Measurements from ENCODE around the gene DHODH.

DHODH gene

GRCh38 chr16:72015124-72015523, 6.6 kb downstream of the DHODH start:
- H3K4me2 ChIP-seq (ENCODE audit: low read length) = no peak overlapping the region
- peaks cover 3% of the 10 kb centered on the region for H3K36me3 ChIP-seq (ENCODE audit: insufficient read depth, low read length)
- H3K4me1 ChIP-seq (ENCODE audit: control insufficient read depth, insufficient read depth, low read length) = no peaks in the 10 kb centered on the region

GRCh38 chr16:72018470-72018869, 9.9 kb downstream of the DHODH start:
- H3K9ac ChIP-seq (ENCODE audit: low read depth, low read length) = no peak overlapping the region
- H3K27me3 ChIP-seq (ENCODE audit: control insufficient read depth, insufficient read depth, low read length) = no peaks in the 10 kb centered on the region
- H3K9me3 ChIP-seq (replicated peaks; ENCODE audit: low read length) = no peaks in the 10 kb centered on the region
- no peak overlapping the region for H3K4me2 ChIP-seq (ENCODE audit: low read length)
- H3K36me3 ChIP-seq (ENCODE audit: insufficient read depth, low read length) = peaks cover 15% of the 10 kb centered on the region
- no peak overlapping the region for H3K4me3 ChIP-seq (ENCODE audit: low read length)
- H3K4me1 ChIP-seq (ENCODE audit: control insufficient read depth, insufficient read depth, low read length) = no peaks in the 10 kb centered on the region

More at GRCh38 chr16:72015124-72015523, 6.6 kb downstream of the DHODH start:
- Histone ChIP-seq H3K4me3 (ENCODE audit: low read length) (no peak overlapping the region), H3K9me3 (replicated peaks; ENCODE audit: low read length) (no peaks in the 10 kb centered on the region), H3K27me3 (ENCODE audit: control insufficient read depth, insufficient read depth, low read length) (no peaks in the 10 kb centered on the region), H3K9ac (ENCODE audit: low read depth, low read length) (no peak overlapping the region)

GRCh38 chr16:72021043-72021442, 12.5 kb downstream of the DHODH start:
- no peaks in the 10 kb centered on the region for H3K9me3 ChIP-seq (replicated peaks; ENCODE audit: low read length)

GRCh38 chr16:72022127-72022526, 13.6 kb downstream of the DHODH start:
- Histone ChIP-seq H3K4me3 (ENCODE audit: low read length) (no peak overlapping the region), H3K36me3 (ENCODE audit: insufficient read depth, low read length) (peaks cover 18% of the 10 kb centered on the region), H3K4me2 (ENCODE audit: low read length) (no peak overlapping the region), H3K9me3 (replicated peaks; ENCODE audit: low read length) (no peaks in the 10 kb centered on the region), H3K4me1 (ENCODE audit: control insufficient read depth, insufficient read depth, low read length) (no peaks in the 10 kb centered on the region), H3K9ac (ENCODE audit: low read depth, low read length) (no peak overlapping the region), H3K27me3 (ENCODE audit: control insufficient read depth, insufficient read depth, low read length) (no peaks in the 10 kb centered on the region)

More at GRCh38 chr16:72021043-72021442, 12.5 kb downstream of the DHODH start:
- H3K4me3 ChIP-seq (ENCODE audit: low read length) = no peak overlapping the region
- H3K27me3 ChIP-seq (ENCODE audit: control insufficient read depth, insufficient read depth, low read length) = no peaks in the 10 kb centered on the region
- H3K4me2 ChIP-seq (ENCODE audit: low read length) = no peak overlapping the region
- no peaks in the 10 kb centered on the region for H3K4me1 ChIP-seq (ENCODE audit: control insufficient read depth, insufficient read depth, low read length)
- H3K9ac ChIP-seq (ENCODE audit: low read depth, low read length) = no peak overlapping the region
- peaks cover 20% of the 10 kb centered on the region for H3K36me3 ChIP-seq (ENCODE audit: insufficient read depth, low read length)

DNA sequence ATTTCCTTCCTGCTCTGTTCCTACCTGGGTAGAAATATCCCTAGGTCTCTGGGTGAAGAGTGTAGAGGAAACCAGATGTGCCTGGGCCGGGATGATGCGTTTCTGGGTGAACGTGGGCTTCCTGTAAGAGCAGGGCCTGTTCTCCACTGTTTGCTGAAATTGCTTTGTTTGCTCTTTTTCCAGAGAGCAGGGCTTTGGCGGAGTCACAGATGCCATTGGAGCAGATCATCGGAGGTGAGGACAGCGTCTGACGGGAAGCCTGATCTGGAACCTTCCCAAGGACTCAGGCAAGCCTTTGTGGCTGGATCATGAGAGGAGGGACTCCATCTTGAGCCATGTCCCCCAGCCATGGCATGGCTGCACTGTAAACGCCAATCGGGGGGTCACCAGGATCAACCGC, 15.4 kb downstream of the DHODH start:
- H3K4me3 ChIP-seq (ENCODE audit: low read length) = no peak overlapping the region
- no peak overlapping the region for H3K4me2 ChIP-seq (ENCODE audit: low read length)
- no peaks in the 10 kb centered on the region for H3K27me3 ChIP-seq (ENCODE audit: control insufficient read depth, insufficient read depth, low read length)
- no peaks in the 10 kb centered on the region for H3K4me1 ChIP-seq (ENCODE audit: control insufficient read depth, insufficient read depth, low read length)
- H3K9me3 ChIP-seq (replicated peaks; ENCODE audit: low read length) = no peaks in the 10 kb centered on the region
- H3K9ac ChIP-seq (ENCODE audit: low read depth, low read length) = no peak overlapping the region
- peaks cover 18% of the 10 kb centered on the region for H3K36me3 ChIP-seq (ENCODE audit: insufficient read depth, low read length)

- H3K27me3 ChIP-seq (ENCODE audit: control insufficient read depth, insufficient read depth, low read length) = no peaks in the 10 kb centered on the region
- H3K4me3 ChIP-seq (ENCODE audit: low read length) = no peak overlapping the region
- H3K4me1 ChIP-seq (ENCODE audit: control insufficient read depth, insufficient read depth, low read length) = no peaks in the 10 kb centered on the region
- peaks cover 18% of the 10 kb centered on the region for H3K36me3 ChIP-seq (ENCODE audit: insufficient read depth, low read length)
- no peak overlapping the region for H3K4me2 ChIP-seq (ENCODE audit: low read length)
- H3K9me3 ChIP-seq (replicated peaks; ENCODE audit: low read length) = no peaks in the 10 kb centered on the region
- no peak overlapping the region for H3K9ac ChIP-seq (ENCODE audit: low read depth, low read length)
Observed at GRCh38 chr16:72024862-72025382, 16.4 kb downstream of the DHODH start.

- Histone ChIP-seq H3K36me3 (ENCODE audit: insufficient read depth, low read length) (peaks cover 18% of the 10 kb centered on the region), H3K9ac (ENCODE audit: low read depth, low read length) (no peak overlapping the region), H3K4me1 (ENCODE audit: control insufficient read depth, insufficient read depth, low read length) (no peaks in the 10 kb centered on the region), H3K27me3 (ENCODE audit: control insufficient read depth, insufficient read depth, low read length) (no peaks in the 10 kb centered on the region), H3K4me2 (ENCODE audit: low read length) (no peak overlapping the region), H3K4me3 (ENCODE audit: low read length) (no peak overlapping the region), H3K9me3 (replicated peaks; ENCODE audit: low read length) (no peaks in the 10 kb centered on the region)
Observed at GRCh38 chr16:72025404-72026114, 17.0 kb downstream of the DHODH start.

- no peak overlapping the region for H3K4me2 ChIP-seq (ENCODE audit: low read length)
- peaks cover 10% of the 10 kb centered on the region for H3K36me3 ChIP-seq (ENCODE audit: insufficient read depth, low read length)
- no peak overlapping the region for H3K4me3 ChIP-seq (ENCODE audit: low read length)
- no peak overlapping the region for H3K9ac ChIP-seq (ENCODE audit: low read depth, low read length)
- no peaks in the 10 kb centered on the region for H3K4me1 ChIP-seq (ENCODE audit: control insufficient read depth, insufficient read depth, low read length)
- H3K9me3 ChIP-seq (replicated peaks; ENCODE audit: low read length) = no peaks in the 10 kb centered on the region
- no peaks in the 10 kb centered on the region for H3K27me3 ChIP-seq (ENCODE audit: control insufficient read depth, insufficient read depth, low read length)
Observed at GRCh38 chr16:72027669-72028378, 19.3 kb downstream of the DHODH start.

- no peak overlapping the region for H3K9ac ChIP-seq (ENCODE audit: low read depth, low read length)
- H3K36me3 ChIP-seq (ENCODE audit: insufficient read depth, low read length) = no peaks in the 10 kb centered on the region
- H3K27me3 ChIP-seq (ENCODE audit: control insufficient read depth, insufficient read depth, low read length) = no peaks in the 10 kb centered on the region
- H3K4me2 ChIP-seq (ENCODE audit: low read length) = no peak overlapping the region
- H3K9me3 ChIP-seq (replicated peaks; ENCODE audit: low read length) = no peaks in the 10 kb centered on the region
- no peaks in the 10 kb centered on the region for H3K4me1 ChIP-seq (ENCODE audit: control insufficient read depth, insufficient read depth, low read length)
- H3K4me3 ChIP-seq (ENCODE audit: low read length) = no peak overlapping the region
Observed at GRCh38 chr16:72029567-72030271, 21.2 kb downstream of the DHODH start.

- Histone ChIP-seq H3K4me2 (ENCODE audit: low read length) (no peak overlapping the region), H3K36me3 (ENCODE audit: insufficient read depth, low read length) (no peaks in the 10 kb centered on the region), H3K9ac (ENCODE audit: low read depth, low read length) (no peak overlapping the region), H3K4me3 (ENCODE audit: low read length) (no peak overlapping the region), H3K4me1 (ENCODE audit: control insufficient read depth, insufficient read depth, low read length) (no peaks in the 10 kb centered on the region), H3K9me3 (replicated peaks; ENCODE audit: low read length) (no peaks in the 10 kb centered on the region), H3K27me3 (ENCODE audit: control insufficient read depth, insufficient read depth, low read length) (no peaks in the 10 kb centered on the region)
Observed at GRCh38 chr16:72033437-72033836, 24.9 kb downstream of the DHODH start.

DNA sequence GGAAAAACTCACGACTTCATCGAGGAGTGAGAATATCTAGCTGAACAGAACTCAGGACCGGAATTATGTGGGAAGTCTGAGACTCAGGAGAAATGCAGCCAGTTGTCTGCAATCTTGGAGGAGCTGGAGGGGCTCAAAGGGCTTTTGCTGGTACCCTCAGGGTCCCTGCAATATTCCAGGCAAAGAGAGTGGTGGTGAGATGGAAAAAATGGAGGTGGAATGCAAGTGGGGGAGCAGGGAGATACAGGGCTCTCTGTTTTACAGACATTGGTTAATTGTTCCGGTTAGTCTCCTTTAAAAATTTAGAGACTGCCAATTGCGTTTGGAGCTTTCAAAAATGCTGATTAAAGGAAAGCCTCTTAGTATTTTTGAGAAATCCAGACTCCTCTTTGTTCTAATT, 27.6 kb downstream of the DHODH start:
- H3K27me3 ChIP-seq (ENCODE audit: control insufficient read depth, insufficient read depth, low read length) = no peaks in the 10 kb centered on the region
- H3K9ac ChIP-seq (ENCODE audit: low read depth, low read length) = no peak overlapping the region
- H3K9me3 ChIP-seq (replicated peaks; ENCODE audit: low read length) = no peaks in the 10 kb centered on the region
- H3K4me3 ChIP-seq (ENCODE audit: low read length) = no peak overlapping the region
- no peaks in the 10 kb centered on the region for H3K36me3 ChIP-seq (ENCODE audit: insufficient read depth, low read length)
- no peak overlapping the region for H3K4me2 ChIP-seq (ENCODE audit: low read length)
- H3K4me1 ChIP-seq (ENCODE audit: control insufficient read depth, insufficient read depth, low read length) = no peaks in the 10 kb centered on the region

Measured in skeletal muscle satellite cell (primary cell).